ENCODE data around the gene FTH1. TPM values are rescaled to one million over a fixed set of nuclear protein-coding genes. Genes with fewer than 3 reads are reported as not detected.

FTH1 gene
- total and polyA plus RNA-seq, 2 of the 8 experiments (the other 6 are each of a cell fraction or from before 2014, with no cell fraction given), result 1,153 to 1,461 TPM

DNA sequence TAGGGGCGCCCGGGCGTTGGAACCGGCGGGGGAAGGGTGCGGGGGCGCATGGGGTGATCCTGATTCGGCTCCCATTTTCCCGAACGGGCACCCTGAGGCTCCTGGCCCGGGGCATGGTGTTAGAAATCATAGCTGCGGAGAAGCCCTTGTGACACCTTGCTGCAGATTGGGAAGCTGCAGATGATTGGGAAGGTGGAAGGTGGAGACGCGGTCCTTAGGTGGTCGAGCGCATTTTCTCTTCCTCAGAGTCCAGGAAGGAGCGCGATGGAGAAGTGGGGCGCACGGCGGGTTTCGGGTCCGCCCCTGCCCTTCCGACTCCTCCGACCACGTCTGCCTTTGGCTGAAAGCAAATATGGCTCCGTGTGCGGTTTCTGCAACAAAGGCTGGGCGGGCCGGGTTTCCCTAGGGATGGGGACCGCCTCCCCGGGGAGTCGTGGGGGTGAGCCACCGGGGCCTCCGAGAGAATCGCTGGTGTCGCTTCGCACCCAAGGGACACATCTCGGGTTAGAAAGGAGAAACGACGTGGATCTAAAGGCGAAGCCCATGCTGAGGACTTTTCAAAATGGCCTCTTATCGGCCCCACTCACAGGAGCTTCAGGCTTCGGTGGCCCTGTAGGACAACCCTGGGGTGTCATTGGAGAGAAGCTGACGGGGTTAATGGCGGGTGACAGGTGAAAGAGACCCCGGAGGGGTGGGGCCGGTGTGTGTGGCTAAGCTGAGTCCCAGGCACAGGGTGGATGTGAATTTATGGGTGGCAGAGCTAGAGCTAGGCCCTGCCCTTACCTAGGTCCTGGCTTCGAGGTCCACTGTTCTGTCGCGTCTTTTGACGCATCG lies 707 bp upstream of the FTH1 start:
- Histone ChIP-seq H4K5ac (ENCODE audit: insufficient read length, low read depth, low read length) (peak overlapping the region; percentile 93), H2AFZ (ENCODE audit: low read length) (no peak overlapping the region), H4K8ac (ENCODE audit: extremely low read depth, insufficient read depth, low read length) (peak overlapping the region; percentile 98), H3K18ac (ENCODE audit: extremely low read depth, low read length) (peak overlapping the region; percentile 98), H3K4me1 (replicated peaks in 1 of 4; ENCODE audit: control insufficient read depth in 3 of 4, insufficient read depth in 4 of 4, low read length in 3 of 4) (peaks cover 9 to 24% (median 18%) of the 10 kb centered on the region in 4 experiments), H3K9ac (replicated peaks in 1 of 4; ENCODE audit: extremely low read depth in 1 of 4, low read depth in 3 of 4, low read length in 3 of 4) (peak overlapping the region; percentile 88 to 95 (median 92)), H3K4me3 (ENCODE audit: extremely low read depth in 1 of 4, insufficient read depth in 2 of 4, low read depth in 3 of 4, low read length in 4 of 4) (peak overlapping the region; percentile 89 to 97 (median 96)), H3K36me3 (ENCODE audit: control insufficient read depth in 2 of 4, insufficient read depth in 4 of 4, low read length in 3 of 4) (peaks cover 13 to 25% (median 25%) of the 10 kb centered on the region in 4 experiments; a peak in 7 of 8 replicates), H3K23ac (ENCODE audit: insufficient read length) (no peak overlapping the region), H3K79me1 (ENCODE audit: low read depth, low read length) (peaks cover 1% of the 10 kb centered on the region), H2AK5ac (ENCODE audit: low read depth, low read length) (peak overlapping the region; percentile 78), H3K4me2 (ENCODE audit: insufficient read depth in 1 of 2, low read depth in 2 of 2, low read length in 2 of 2) (peak overlapping the region; percentile 90 to 97), H2BK15ac (ENCODE audit: low read length) (peak overlapping the region; percentile 74; the same call in 1 of the 2 replicates), H2BK12ac (ENCODE audit: low read depth, low read length) (peak overlapping the region; percentile 80), H3K9me3 (ENCODE audit: insufficient read depth in 2 of 2, low read depth in 1 of 2, low read length in 1 of 2) (no peaks in the 10 kb centered on the region), H3K4ac (replicated peaks; ENCODE audit: insufficient read length, low read depth, low read length) (peak overlapping the region; percentile 99), H3K27ac (ENCODE audit: low read depth, low read length) (peak overlapping the region; percentile 96), H4K20me1 (replicated peaks in 1 of 2; ENCODE audit: control insufficient read depth in 1 of 2, insufficient read depth in 2 of 2, low read length in 2 of 2) (peaks cover 10 to 19% of the 10 kb centered on the region in 2 experiments), H3K27me3 (replicated peaks in 1 of 4; ENCODE audit: control insufficient read depth in 3 of 4, extremely low read depth in 1 of 4, insufficient read depth in 3 of 4, low read length in 3 of 4) (no peaks in the 10 kb centered on the region; a peak in 2 of 7 replicates), H3K14ac (ENCODE audit: insufficient read length) (peak overlapping the region; percentile 90), H4K91ac (replicated peaks; ENCODE audit: insufficient read length, low read length) (peak overlapping the region; percentile 97), H2BK20ac (ENCODE audit: low read length) (no peak overlapping the region; the same call in 1 of the 2 replicates), H2BK5ac (ENCODE audit: low read depth, low read length) (peak overlapping the region; percentile 96), H3K56ac (replicated peaks; ENCODE audit: insufficient read length, low read depth, low read length) (peak overlapping the region; percentile 71), H3K79me2 (ENCODE audit: control insufficient read depth in 1 of 2, insufficient read depth in 2 of 2, low read length in 2 of 2) (peaks cover 14 to 35% of the 10 kb centered on the region in 2 experiments), H3K23me2 (ENCODE audit: low read depth, low read length) (peaks cover 12% of the 10 kb centered on the region; the same call in 1 of the 2 replicates), H2BK120ac (replicated peaks; ENCODE audit: low read depth, low read length) (peak overlapping the region; percentile 52)
- 23% methylated on average over 46 of the region's 53 CpGs; no CpG with 5 or more reads in 1 of the 2 experiments for WGBS, 2 experiments (ENCODE audit: extremely low coverage in 1 of 2, insufficient coverage in 1 of 2, insufficient read length in 1 of 2, insufficient replicate concordance in 2 of 2, low coverage in 1 of 2, low lambda C conversion rate in 2 of 2, missing lambda C conversion rate in 1 of 2)
- ChIA-PET CTCF (ENCODE audit: partially characterized antibody) (interaction anchor here (0.6 to 5.8 kb wide), 11 partner anchors 11 to 140 kb away, joined by 3 to 36 read pairs (median 3); no protein-coding TSS in a partner anchor), POLR2A (ENCODE audit: partially characterized antibody) (interaction anchor here (0.6 to 25.7 kb wide), 47 partner anchors 4 to 176 kb away, joined by 3 to 458 read pairs (median 5); partner anchors contain the start of genes BEST1, FEN1, FTH1 and INCENP)
- DNase-seq (ENCODE audit: low read depth in 1 of 2, low spot score in 2 of 2) (no peak), FAIRE-seq (no peak)
- no peak for TF ChIP-seq SIN3A (conservative IDR thresholded peaks at IDR 0.05 in 1 of 2, IDR thresholded peaks at IDR 0.05 in 1 of 2; ENCODE audit: low read depth in 1 of 2, low read length in 2 of 2)
- TF ChIP-seq, protein P1, sequence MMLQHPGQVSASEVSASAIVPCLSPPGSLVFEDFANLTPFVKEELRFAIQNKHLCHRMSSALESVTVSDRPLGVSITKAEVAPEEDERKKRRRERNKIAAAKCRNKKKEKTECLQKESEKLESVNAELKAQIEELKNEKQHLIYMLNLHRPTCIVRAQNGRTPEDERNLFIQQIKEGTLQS (IDR thresholded peaks at IDR 0.05; ENCODE audit: insufficient read depth, low read depth, low read length), result no peak
- no peak for TF ChIP-seq EP300 (IDR thresholded peaks at IDR 0.05; ENCODE audit: borderline replicate concordance in 1 of 2, low read depth in 2 of 2, low read length in 2 of 2)
- peak; percentile 78 for TF ChIP-seq ASH2L (IDR thresholded peaks at IDR 0.05; ENCODE audit: low read length)
- TF ChIP-seq NANOG (IDR thresholded peaks at IDR 0.05; ENCODE audit: insufficient read depth, low read depth, low read length, poor library complexity, severe bottlenecking), result no peak
- no peak; the same call in 1 of the 2 replicates for TF ChIP-seq PHF8 (conservative IDR thresholded peaks at IDR 0.05; ENCODE audit: low read depth, low read length)
- TF ChIP-seq GTF2F1 (IDR thresholded peaks at IDR 0.05; ENCODE audit: borderline replicate concordance, low read depth, low read length), result 0 out of 2 replicates have a peak, but pooled peaks have one; percentile 33
- TF ChIP-seq TAF7 (optimal IDR thresholded peaks at IDR 0.05; ENCODE audit: borderline replicate concordance, low read depth, low read length), result peak; percentile 18
- no peak for TF ChIP-seq SP1 (IDR thresholded peaks at IDR 0.05; ENCODE audit: low read depth, low read length)

All from H1 (cell line).